ENCODE results near the gene SYNE4. TPM values are rescaled to one million over a fixed set of nuclear protein-coding genes. Genes with fewer than 3 reads are reported as not detected.

SYNE4 gene
- polyA plus RNA-seq, 1 of the 3 experiments (the other 2 are of a cell fraction) = 0.48 TPM

GRCh38 chr19:36010402-36010801, 1.8 kb upstream of the SYNE4 start:
- H3K27ac ChIP-seq (ENCODE audit: low read depth in 2 of 2, low read length in 1 of 2) = no peak overlapping the region
- H3K4me1 ChIP-seq (ENCODE audit: control insufficient read depth in 1 of 2, insufficient read depth in 2 of 2, low read depth in 1 of 2, low read length in 1 of 2) = peaks cover 5 to 27% of the 10 kb centered on the region in 2 experiments; a peak in 2 of 4 replicates
- ChIA-PET POLR2A (no interaction called here), CTCF (no interaction called here)
- H3K4me2 ChIP-seq = no peak overlapping the region
- no peak for TF ChIP-seq REST (IDR thresholded peaks at IDR 0.05; ENCODE audit: low read depth, low read length)
- no peak for TF ChIP-seq NFIC (IDR thresholded peaks at IDR 0.05; ENCODE audit: borderline replicate concordance)
- no peak for TF ChIP-seq MAX (IDR thresholded peaks at IDR 0.05; ENCODE audit: low read depth)
- TF ChIP-seq POLR2AphosphoS5 (IDR thresholded peaks at IDR 0.05; ENCODE audit: low read depth, low read length) = no peak
- TF ChIP-seq ELF1 (IDR thresholded peaks at IDR 0.05) = no peak
- no peak for TF ChIP-seq RCOR1 (IDR thresholded peaks at IDR 0.05; ENCODE audit: low read length)
- TF ChIP-seq FOXM1 (IDR thresholded peaks at IDR 0.05; ENCODE audit: low read depth) = no peak
- TF ChIP-seq RXRA (IDR thresholded peaks at IDR 0.05; ENCODE audit: borderline replicate concordance, low read depth) = no peak
- TF ChIP-seq GATA2 (CRISPR knock-in tag; IDR thresholded peaks at IDR 0.05) = no peak
- no peaks in the 10 kb centered on the region for H3F3A ChIP-seq (replicated peaks; ENCODE audit: insufficient read depth)
- no peak overlapping the region for H3K4me3 ChIP-seq (ENCODE audit: low read depth in 2 of 2, low read length in 1 of 2)
- H2AFZ ChIP-seq (ENCODE audit: low read depth) = no peak overlapping the region
- over 99% methylated on average over 11 of the region's 11 CpGs for WGBS (ENCODE audit: low lambda C conversion rate)
- no peak overlapping the region for H3K9ac ChIP-seq
- no peaks in the 10 kb centered on the region for H4K20me1 ChIP-seq (ENCODE audit: insufficient read depth)
- no peaks in the 10 kb centered on the region for H3K9me2 ChIP-seq
- H3K9me3 ChIP-seq = no peaks in the 10 kb centered on the region
- H3K79me2 ChIP-seq (ENCODE audit: insufficient read depth) = peaks cover 8% of the 10 kb centered on the region; the same call in 1 of the 2 replicates
- no peaks in the 10 kb centered on the region for H3K27me3 ChIP-seq (ENCODE audit: insufficient read depth)
- peaks cover 0 to 1% of the 10 kb centered on the region in 2 experiments for H3K36me3 ChIP-seq (replicated peaks in 1 of 2; ENCODE audit: control insufficient read depth in 1 of 2, insufficient read depth in 2 of 2, low read length in 1 of 2)
- DNase-seq = no peak

GRCh38 chr19:36009633-36010379, 1.2 kb upstream of the SYNE4 start:
- Histone ChIP-seq H3K9me3 (no peaks in the 10 kb centered on the region), H3K9me2 (no peaks in the 10 kb centered on the region), H2AFZ (ENCODE audit: low read depth) (no peak overlapping the region), H4K20me1 (ENCODE audit: insufficient read depth) (no peaks in the 10 kb centered on the region), H3K4me1 (ENCODE audit: control insufficient read depth in 1 of 2, insufficient read depth in 2 of 2, low read depth in 1 of 2, low read length in 1 of 2) (peaks cover under 1 to 24% of the 10 kb centered on the region in 2 experiments; a peak in 2 of 4 replicates), H3K9ac (no peak overlapping the region), H3K27me3 (ENCODE audit: insufficient read depth) (no peaks in the 10 kb centered on the region), H3K27ac (ENCODE audit: low read depth in 2 of 2, low read length in 1 of 2) (no peak overlapping the region), H3K36me3 (replicated peaks in 1 of 2; ENCODE audit: control insufficient read depth in 1 of 2, insufficient read depth in 2 of 2, low read length in 1 of 2) (no peaks in the 10 kb centered on the region), H3K79me2 (ENCODE audit: insufficient read depth) (peaks cover 8% of the 10 kb centered on the region; the same call in 1 of the 2 replicates), H3K4me3 (ENCODE audit: low read depth in 2 of 2, low read length in 1 of 2) (peak overlapping the region; percentile 2 to 6; a peak in 2 of 4 replicates), H3K4me2 (peak overlapping the region; percentile 52; the same call in 1 of the 2 replicates), H3F3A (replicated peaks; ENCODE audit: insufficient read depth) (no peaks in the 10 kb centered on the region)
- TF ChIP-seq SIN3A (IDR thresholded peaks at IDR 0.05; ENCODE audit: borderline replicate concordance, low read depth, low read length) (no peak), GATA2 (CRISPR knock-in tag; IDR thresholded peaks at IDR 0.05) (no peak), FOXM1 (IDR thresholded peaks at IDR 0.05; ENCODE audit: low read depth) (no peak), EZH2phosphoT487 (IDR thresholded peaks at IDR 0.05; ENCODE audit: borderline replicate concordance, low read depth) (no peak), IRF3 (IDR thresholded peaks at IDR 0.05; ENCODE audit: low read depth, low read length) (no peak), SMC3 (IDR thresholded peaks at IDR 0.05; ENCODE audit: low read depth, low read length) (no peak), TEAD4 (IDR thresholded peaks at IDR 0.05; ENCODE audit: borderline replicate concordance, insufficient read depth) (no peak), MXI1 (IDR thresholded peaks at IDR 0.05; ENCODE audit: low read depth, low read length) (no peak), POLR2AphosphoS5 (IDR thresholded peaks at IDR 0.05; ENCODE audit: low read depth, low read length) (no peak), EP300 (IDR thresholded peaks at IDR 0.05; ENCODE audit: borderline replicate concordance in 1 of 2, low read depth in 1 of 2, low read length in 1 of 2) (no peak), GABPA (IDR thresholded peaks at IDR 0.05; ENCODE audit: low read depth) (no peak)
- TF ChIP-seq, protein P1, sequence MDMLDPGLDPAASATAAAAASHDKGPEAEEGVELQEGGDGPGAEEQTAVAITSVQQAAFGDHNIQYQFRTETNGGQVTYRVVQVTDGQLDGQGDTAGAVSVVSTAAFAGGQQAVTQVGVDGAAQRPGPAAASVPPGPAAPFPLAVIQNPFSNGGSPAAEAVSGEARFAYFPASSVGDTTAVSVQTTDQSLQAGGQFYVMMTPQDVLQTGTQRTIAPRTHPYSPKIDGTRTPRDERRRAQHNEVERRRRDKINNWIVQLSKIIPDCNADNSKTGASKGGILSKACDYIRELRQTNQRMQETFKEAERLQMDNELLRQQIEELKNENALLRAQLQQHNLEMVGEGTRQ (IDR thresholded peaks at IDR 0.05; ENCODE audit: borderline replicate concordance, low read depth, low read length) = no peak
- POLR2A ChIA-PET = interaction anchor here (1.7 kb wide), 1 partner anchor 16 kb away, joined by 4 read pairs; no protein-coding TSS in a partner anchor
- DNase-seq = no peak
- CTCF ChIA-PET = no interaction called here
- 70% methylated on average over 15 of the region's 15 CpGs for WGBS (ENCODE audit: low lambda C conversion rate)
